ENCODE measurements around the gene FER1L5.

The FER1L5 gene

DNA sequence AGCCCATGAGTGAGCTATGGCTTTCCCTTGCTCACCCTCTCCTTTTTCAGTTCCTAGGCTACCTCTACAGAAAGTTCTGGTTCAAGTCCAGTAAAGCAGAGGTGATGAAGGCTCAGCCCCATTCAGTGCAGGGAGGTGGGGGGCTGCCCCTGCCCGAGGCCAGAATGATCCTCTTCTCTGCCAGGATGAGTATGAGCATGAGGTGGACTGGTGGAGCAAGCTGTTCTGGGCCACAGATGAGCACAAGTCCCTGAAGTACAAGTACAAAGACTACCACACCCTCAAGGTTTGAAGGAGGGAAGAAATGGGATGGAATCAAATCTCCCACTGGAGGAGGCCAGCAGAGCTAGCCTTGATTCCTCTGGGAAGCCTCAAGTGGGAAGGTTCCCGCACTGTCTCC is 54.9 kb downstream of the FER1L5 start:
- Histone ChIP-seq H3K36me3 (ENCODE audit: control insufficient read depth, insufficient read depth, low read length) (no peaks in the 10 kb centered on the region; the same call in 1 of the 2 replicates), H3K4me3 (replicated peaks; ENCODE audit: low read depth, low read length) (no peak overlapping the region), H3K27me3 (replicated peaks; ENCODE audit: control insufficient read depth, insufficient read depth, low read length) (no peaks in the 10 kb centered on the region)
- no peak for DNase-seq (ENCODE audit: extremely low read depth, insufficient read length)
- TF ChIP-seq, protein P1, sequence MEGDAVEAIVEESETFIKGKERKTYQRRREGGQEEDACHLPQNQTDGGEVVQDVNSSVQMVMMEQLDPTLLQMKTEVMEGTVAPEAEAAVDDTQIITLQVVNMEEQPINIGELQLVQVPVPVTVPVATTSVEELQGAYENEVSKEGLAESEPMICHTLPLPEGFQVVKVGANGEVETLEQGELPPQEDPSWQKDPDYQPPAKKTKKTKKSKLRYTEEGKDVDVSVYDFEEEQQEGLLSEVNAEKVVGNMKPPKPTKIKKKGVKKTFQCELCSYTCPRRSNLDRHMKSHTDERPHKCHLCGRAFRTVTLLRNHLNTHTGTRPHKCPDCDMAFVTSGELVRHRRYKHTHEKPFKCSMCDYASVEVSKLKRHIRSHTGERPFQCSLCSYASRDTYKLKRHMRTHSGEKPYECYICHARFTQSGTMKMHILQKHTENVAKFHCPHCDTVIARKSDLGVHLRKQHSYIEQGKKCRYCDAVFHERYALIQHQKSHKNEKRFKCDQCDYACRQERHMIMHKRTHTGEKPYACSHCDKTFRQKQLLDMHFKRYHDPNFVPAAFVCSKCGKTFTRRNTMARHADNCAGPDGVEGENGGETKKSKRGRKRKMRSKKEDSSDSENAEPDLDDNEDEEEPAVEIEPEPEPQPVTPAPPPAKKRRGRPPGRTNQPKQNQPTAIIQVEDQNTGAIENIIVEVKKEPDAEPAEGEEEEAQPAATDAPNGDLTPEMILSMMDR (IDR thresholded peaks at IDR 0.05; ENCODE audit: insufficient read depth, low read length, poor library complexity, severe bottlenecking): no peak

DNA sequence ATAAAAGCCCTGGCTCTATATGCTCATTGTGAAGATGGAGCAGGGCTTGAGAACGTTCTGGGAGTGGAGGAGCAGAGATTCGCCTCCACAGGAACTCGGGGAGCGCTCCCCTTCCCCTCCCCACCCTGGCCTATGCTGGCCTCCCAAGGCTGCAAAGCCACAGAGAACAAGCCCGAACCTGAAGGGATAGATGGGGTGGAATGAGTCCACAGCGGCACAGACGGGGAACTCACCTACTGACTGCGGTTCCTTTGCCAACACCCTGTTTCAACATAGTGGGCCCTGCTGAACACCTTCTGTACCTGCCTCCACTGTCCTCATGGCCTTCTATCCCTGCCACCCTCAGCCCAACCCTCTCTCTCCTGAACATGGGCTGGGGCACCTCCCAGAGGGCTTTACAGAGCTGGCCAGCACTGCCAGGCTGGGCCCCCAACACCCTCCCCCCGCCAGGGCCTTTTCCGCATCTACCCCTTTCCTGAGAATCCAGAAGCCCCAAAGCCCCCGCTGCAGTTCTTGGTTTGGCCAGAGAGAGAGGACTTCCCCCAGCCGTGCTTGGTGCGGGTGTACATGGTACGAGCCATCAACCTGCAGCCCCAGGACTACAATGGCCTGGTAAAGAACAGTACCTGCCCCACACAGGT is 55.8 kb downstream of the FER1L5 start:
- TF ChIP-seq, protein P1 (IDR thresholded peaks at IDR 0.05; ENCODE audit: insufficient read depth, low read length, poor library complexity, severe bottlenecking): no peak
- DNase-seq (ENCODE audit: extremely low read depth, insufficient read length): no peak
- Histone ChIP-seq H3K36me3 (ENCODE audit: control insufficient read depth, insufficient read depth, low read length) (no peaks in the 10 kb centered on the region; the same call in none of the 2 replicates), H3K4me3 (replicated peaks; ENCODE audit: low read depth, low read length) (no peak overlapping the region), H3K27me3 (replicated peaks; ENCODE audit: control insufficient read depth, insufficient read depth, low read length) (no peaks in the 10 kb centered on the region)

DNA sequence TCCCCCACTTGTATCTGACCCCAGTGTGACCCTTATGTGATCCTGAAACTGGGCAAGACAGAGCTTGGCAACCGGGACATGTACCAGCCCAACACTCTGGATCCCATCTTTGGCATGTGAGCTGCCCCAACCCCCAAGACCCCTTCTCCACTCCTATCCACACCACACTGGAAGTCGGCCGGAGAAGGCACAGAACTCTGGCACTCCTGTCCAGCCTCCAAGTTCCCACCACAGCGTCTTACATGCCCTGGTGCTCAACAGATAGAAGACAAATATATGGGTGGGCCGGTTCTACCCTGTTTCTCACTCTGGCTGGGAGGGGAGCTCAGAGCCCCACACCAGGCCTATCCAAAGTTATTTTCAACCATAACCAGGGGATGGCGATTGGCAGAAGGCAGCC is 56.5 kb downstream of the FER1L5 start:
- TF ChIP-seq, protein P1 (IDR thresholded peaks at IDR 0.05; ENCODE audit: insufficient read depth, low read length, poor library complexity, severe bottlenecking): no peak
- DNase-seq (ENCODE audit: extremely low read depth, insufficient read length): no peak
- no peak overlapping the region for H3K4me3 ChIP-seq (replicated peaks; ENCODE audit: low read depth, low read length)
- H3K27me3 ChIP-seq (replicated peaks; ENCODE audit: control insufficient read depth, insufficient read depth, low read length): no peaks in the 10 kb centered on the region
- H3K36me3 ChIP-seq (ENCODE audit: control insufficient read depth, insufficient read depth, low read length): no peaks in the 10 kb centered on the region; the same call in none of the 2 replicates

DNA sequence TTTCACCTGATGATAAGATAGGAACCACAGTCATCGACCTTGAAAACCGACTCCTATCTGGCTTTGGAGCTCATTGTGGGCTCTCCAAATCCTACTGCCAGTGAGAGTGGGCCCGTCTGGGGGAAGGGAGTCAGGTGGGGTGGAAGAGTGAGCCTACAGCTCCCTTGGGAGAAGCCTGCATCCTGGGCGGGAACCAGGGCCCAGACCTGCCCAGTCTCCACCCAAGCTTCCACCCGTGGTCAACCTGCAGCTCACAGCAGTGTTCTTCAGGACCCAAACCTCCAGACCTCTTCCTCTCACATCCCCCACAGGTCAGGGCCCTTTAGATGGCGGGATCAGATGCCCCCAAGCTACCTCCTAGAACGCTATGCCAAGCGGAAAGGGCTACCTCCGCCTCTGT is 57.1 kb downstream of the FER1L5 start:
- TF ChIP-seq, protein P1 (IDR thresholded peaks at IDR 0.05; ENCODE audit: insufficient read depth, low read length, poor library complexity, severe bottlenecking): no peak
- Histone ChIP-seq H3K27me3 (replicated peaks; ENCODE audit: control insufficient read depth, insufficient read depth, low read length) (no peaks in the 10 kb centered on the region), H3K36me3 (ENCODE audit: control insufficient read depth, insufficient read depth, low read length) (no peaks in the 10 kb centered on the region; the same call in none of the 2 replicates), H3K4me3 (replicated peaks; ENCODE audit: low read depth, low read length) (no peak overlapping the region)
- DNase-seq (ENCODE audit: extremely low read depth, insufficient read length): no peak

DNA sequence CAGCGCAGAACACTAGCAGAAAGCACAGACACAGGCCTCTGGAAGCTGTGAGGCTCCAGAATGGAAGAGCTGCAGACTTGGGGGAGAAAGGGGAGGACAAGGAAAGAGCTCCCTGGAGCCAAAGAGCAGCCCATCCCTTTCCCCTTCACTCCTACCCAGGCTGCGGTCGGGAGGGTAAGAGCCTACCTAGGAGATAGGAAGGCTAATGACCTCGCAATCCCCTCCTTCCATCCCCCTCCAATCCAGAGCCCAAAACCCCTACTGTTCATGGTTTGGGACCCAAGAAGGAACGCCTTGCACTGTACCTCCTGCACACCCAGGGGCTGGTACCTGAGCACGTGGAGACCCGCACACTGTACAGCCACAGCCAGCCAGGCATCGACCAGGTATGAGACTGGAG is 57.5 kb downstream of the FER1L5 start:
- Histone ChIP-seq H3K4me3 (replicated peaks; ENCODE audit: low read depth, low read length) (no peak overlapping the region), H3K27me3 (replicated peaks; ENCODE audit: control insufficient read depth, insufficient read depth, low read length) (no peaks in the 10 kb centered on the region), H3K36me3 (ENCODE audit: control insufficient read depth, insufficient read depth, low read length) (no peaks in the 10 kb centered on the region; the same call in none of the 2 replicates)
- DNase-seq (ENCODE audit: extremely low read depth, insufficient read length): no peak
- TF ChIP-seq, protein P1 (IDR thresholded peaks at IDR 0.05; ENCODE audit: insufficient read depth, low read length, poor library complexity, severe bottlenecking): no peak

DNA sequence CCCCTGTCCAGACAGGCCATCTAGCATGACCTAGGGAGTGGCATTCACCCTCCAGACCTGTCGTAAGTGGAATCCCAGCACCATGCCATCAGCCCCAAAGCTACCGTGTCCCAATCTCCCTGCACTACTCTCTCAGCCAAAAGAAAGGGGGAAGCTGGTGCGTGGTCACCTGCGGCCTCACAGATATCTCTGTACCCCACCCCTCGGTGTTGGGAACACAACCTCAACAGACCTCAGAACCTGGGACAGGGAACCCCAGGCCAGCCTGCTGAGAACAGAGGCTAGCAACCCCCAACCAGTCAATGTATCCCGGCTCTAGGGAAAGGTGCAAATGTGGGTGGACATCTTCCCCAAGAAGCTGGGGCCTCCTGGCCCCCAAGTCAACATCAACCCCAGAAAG is 59.1 kb downstream of the FER1L5 start:
- peaks cover 6% of the 10 kb centered on the region for H3K36me3 ChIP-seq (ENCODE audit: control insufficient read depth, insufficient read depth, low read length)
- TF ChIP-seq, protein P1 (IDR thresholded peaks at IDR 0.05; ENCODE audit: insufficient read depth, low read length, poor library complexity, severe bottlenecking): no peak
- DNase-seq (ENCODE audit: extremely low read depth, insufficient read length): no peak
- no peak overlapping the region for H3K4me3 ChIP-seq (replicated peaks; ENCODE audit: low read depth, low read length)
- no peaks in the 10 kb centered on the region for H3K27me3 ChIP-seq (replicated peaks; ENCODE audit: control insufficient read depth, insufficient read depth, low read length)
